HG02623 (cell line): ENCODE measurements around the gene CETN1.

ENCODE experiments used
- ATAC-seq: cut with Tn5 transposase; IDR thresholded peaks from one replicate; pipeline ENCODE4 v1.9.1; 2021; ENCODE audit warnings: moderate library complexity; ENCODE audit not compliant: unreplicated experiment

CETN1 gene

GRCh38 chr18:621291-622043 is 41.3 kb downstream of the CETN1 start:
- ATAC-seq: no peak

- no peak for ATAC-seq
Observed at GRCh38 chr18:622289-622688, 42.1 kb downstream of the CETN1 start.

GRCh38 chr18:623761-624620 is 43.8 kb downstream of the CETN1 start:
- peak; percentile 55 for ATAC-seq

- no peak for ATAC-seq
Observed at GRCh38 chr18:627231-627630, 47.1 kb downstream of the CETN1 start.

GRCh38 chr18:629269-630150 is 49.3 kb downstream of the CETN1 start:
- no peak for ATAC-seq

GRCh38 chr18:631560-631959 is 51.4 kb downstream of the CETN1 start:
- ATAC-seq: no peak
